Activated naive CD4-positive, alpha-beta T cell treated with anti-CD3 and anti-CD28 coated beads for 36 hours (primary cell): ENCODE results near the gene MYO10. TPM values are rescaled to one million over a fixed set of nuclear protein-coding genes. Genes with fewer than 3 reads are reported as not detected.
"Not testable (repeated sequence)": the region's sequence is repeated elsewhere in the genome, so short reads cannot be mapped to it uniquely, and the experiment has no call there.

Experiments
- CTCF ChIA-PET: fragments of 350-600 bp; sonication (Branson Sonifier 250); formaldehyde crosslinking; loops from one replicate; lab custom pipeline; 2021; ENCODE audit warnings: antibody characterized with exemption; lab: Charles Lee
- DNase-seq: peaks from one replicate; pipeline ENCODE4 v3.0.0-alpha.2; 2020
- H3K27ac Mint-ChIP-seq: one replicate; pipeline ENCODE4 v1.8.0; 2021; ENCODE audit warnings: mild to moderate bottlenecking, mixed read lengths
- H3K27me3 Mint-ChIP-seq: one replicate; pipeline ENCODE4 v1.8.0; 2021; ENCODE audit warnings: low read depth, mixed read lengths
- H3K36me3 Mint-ChIP-seq: one replicate; pipeline ENCODE4 v1.8.0; 2021; ENCODE audit warnings: low read depth, mixed read lengths
- H3K4me1 Mint-ChIP-seq: one replicate; pipeline ENCODE4 v1.8.0; 2021; ENCODE audit warnings: low read depth, mixed read lengths
- H3K4me3 Mint-ChIP-seq: one replicate; pipeline ENCODE4 v1.8.0; 2021; ENCODE audit warnings: mild to moderate bottlenecking, moderate library complexity, mixed read lengths
- H3K9me3 Mint-ChIP-seq: one replicate; pipeline ENCODE4 v1.8.0; 2021; ENCODE audit warnings: mixed read lengths
- intact Hi-C: fragments of 100-400 bp; cut with micrococcal nuclease; formaldehyde crosslinking; loops from one replicate; pipeline ENCODE4 v1.15.1; 2023
- total RNA-seq, 2 experiments: library from RNA; stranded (reverse); gene quantifications; one replicate each; pipeline ENCODE4 v1.2.3, GENCODE V29; 2021

Gene MYO10
- total RNA-seq, 2 experiments from 2014 or later: 0.05 to 0.27 TPM

GRCh38 chr5:16834029-16834428 lies 102.1 kb downstream of the MYO10 start:
- intact Hi-C loops: no loop called here
- CTCF ChIA-PET: no interaction called here
- Mint-ChIP-seq H3K9me3 (no peaks in the 10 kb centered on the region), H3K4me1 (no peaks in the 10 kb centered on the region), H3K27me3 (peaks cover 5% of the 10 kb centered on the region), H3K36me3 (no peaks in the 10 kb centered on the region), H3K27ac (no peak overlapping the region), H3K4me3 (no peak overlapping the region)
- DNase-seq: no peak

GRCh38 chr5:16831326-16831725 lies 104.8 kb downstream of the MYO10 start:
- DNase-seq, H3K27ac Mint-ChIP-seq, H3K9me3 Mint-ChIP-seq, intact Hi-C loops, H3K27me3 Mint-ChIP-seq, H3K4me3 Mint-ChIP-seq, H3K4me1 Mint-ChIP-seq, CTCF ChIA-PET, H3K36me3 Mint-ChIP-seq: not testable (repeated sequence)

DNA sequence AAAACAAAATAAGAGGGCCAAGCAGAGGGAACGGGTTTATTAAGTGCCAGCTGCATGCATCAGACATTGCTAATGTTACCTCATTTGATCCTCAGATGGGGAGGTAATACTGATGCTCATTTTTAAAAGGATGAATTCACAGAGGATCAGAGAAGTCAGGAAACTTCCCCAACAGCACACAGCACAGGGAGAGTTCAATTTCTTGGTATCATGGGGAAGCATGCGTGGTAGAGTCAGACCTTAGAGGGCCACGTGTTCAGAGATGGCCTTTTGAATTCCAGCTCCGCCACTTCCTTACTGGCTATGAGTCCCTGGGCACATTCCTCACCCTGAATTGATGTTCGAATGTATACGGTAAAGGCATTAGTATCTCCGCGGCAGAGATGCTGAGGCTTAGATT lies 108.3 kb downstream of the MYO10 start:
- H3K9me3 Mint-ChIP-seq: no peaks in the 10 kb centered on the region
- DNase-seq: no peak
- no peaks in the 10 kb centered on the region for H3K4me1 Mint-ChIP-seq
- CTCF ChIA-PET: interaction anchor here (0.7 kb wide), 1 partner anchor 38 kb away, joined by 3 read pairs; no protein-coding TSS in a partner anchor
- H3K27me3 Mint-ChIP-seq: peaks cover 7% of the 10 kb centered on the region
- H3K27ac Mint-ChIP-seq: no peak overlapping the region
- H3K4me3 Mint-ChIP-seq: no peak overlapping the region
- no peaks in the 10 kb centered on the region for H3K36me3 Mint-ChIP-seq
- intact Hi-C loops: no loop called here

DNA sequence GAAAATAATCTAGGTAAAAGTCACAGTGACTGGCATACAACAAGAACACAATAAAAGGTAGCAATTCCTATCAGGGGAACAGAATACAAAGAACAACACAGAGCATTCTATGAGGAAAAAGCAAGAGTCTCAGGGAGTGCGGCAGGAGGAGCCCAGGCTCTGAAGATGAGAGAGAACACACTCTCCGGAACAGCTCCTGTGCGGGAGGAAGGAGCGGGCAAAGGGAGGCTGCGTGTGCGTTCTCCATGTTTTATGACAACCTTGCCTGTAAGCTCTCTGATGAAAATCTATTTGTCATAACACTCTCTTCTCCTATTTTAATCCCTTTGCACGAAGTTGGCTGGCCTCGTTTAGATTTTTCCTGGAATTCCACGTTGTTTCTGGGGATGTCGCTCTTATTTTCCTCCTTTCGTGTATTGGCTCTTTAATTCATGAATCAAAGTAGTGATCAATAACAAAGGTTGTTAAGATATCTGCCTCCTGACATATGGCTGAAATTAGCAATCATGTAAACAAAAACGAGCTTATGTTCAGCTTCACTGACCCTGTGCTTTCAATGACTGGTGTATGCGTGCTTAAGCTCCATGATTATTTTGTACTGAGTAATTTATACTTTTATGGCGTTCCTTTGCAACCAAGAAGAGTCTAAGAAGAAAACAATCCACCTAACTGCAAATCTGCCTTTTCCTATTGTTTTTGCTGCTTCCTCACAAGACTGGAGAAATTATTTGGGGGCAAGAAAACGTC lies 109.5 kb downstream of the MYO10 start:
- Mint-ChIP-seq H3K4me3 (no peak overlapping the region), H3K9me3 (no peaks in the 10 kb centered on the region), H3K27me3 (peaks cover 7% of the 10 kb centered on the region), H3K36me3 (no peaks in the 10 kb centered on the region), H3K4me1 (no peaks in the 10 kb centered on the region), H3K27ac (no peak overlapping the region)
- CTCF ChIA-PET: no interaction called here
- intact Hi-C loops: no loop called here
- no peak for DNase-seq

GRCh38 chr5:16819522-16820167 lies 116.4 kb downstream of the MYO10 start:
- Mint-ChIP-seq H3K4me3 (no peak overlapping the region), H3K36me3 (no peaks in the 10 kb centered on the region), H3K27ac (no peak overlapping the region), H3K27me3 (no peaks in the 10 kb centered on the region), H3K4me1 (no peaks in the 10 kb centered on the region), H3K9me3 (no peaks in the 10 kb centered on the region)
- CTCF ChIA-PET: no interaction called here
- no peak for DNase-seq
- intact Hi-C loops: no loop called here

DNA sequence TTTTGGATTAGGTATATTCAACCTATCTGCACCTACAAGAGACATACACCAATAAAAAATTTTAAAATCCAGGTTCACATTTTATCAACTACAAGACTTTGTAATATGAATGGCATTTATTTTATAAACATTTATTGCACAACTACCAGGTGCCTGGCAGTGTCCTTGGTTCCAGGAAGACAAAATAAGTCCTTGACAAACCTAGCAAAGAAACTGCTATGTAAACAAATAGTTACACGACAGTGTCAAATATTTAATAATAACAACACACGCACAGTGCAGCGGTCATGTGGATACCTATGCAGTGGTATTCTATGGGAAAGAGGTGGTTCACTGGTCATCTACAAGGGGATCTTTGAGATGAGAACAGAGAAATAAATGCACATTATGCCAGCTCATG lies 120.7 kb downstream of the MYO10 start:
- H3K9me3 Mint-ChIP-seq: no peaks in the 10 kb centered on the region
- DNase-seq: no peak
- no peaks in the 10 kb centered on the region for H3K36me3 Mint-ChIP-seq
- intact Hi-C loops: no loop called here
- H3K4me1 Mint-ChIP-seq: no peaks in the 10 kb centered on the region
- H3K4me3 Mint-ChIP-seq: no peak overlapping the region
- H3K27ac Mint-ChIP-seq: no peak overlapping the region
- CTCF ChIA-PET: no interaction called here
- peaks cover 4% of the 10 kb centered on the region for H3K27me3 Mint-ChIP-seq

DNA sequence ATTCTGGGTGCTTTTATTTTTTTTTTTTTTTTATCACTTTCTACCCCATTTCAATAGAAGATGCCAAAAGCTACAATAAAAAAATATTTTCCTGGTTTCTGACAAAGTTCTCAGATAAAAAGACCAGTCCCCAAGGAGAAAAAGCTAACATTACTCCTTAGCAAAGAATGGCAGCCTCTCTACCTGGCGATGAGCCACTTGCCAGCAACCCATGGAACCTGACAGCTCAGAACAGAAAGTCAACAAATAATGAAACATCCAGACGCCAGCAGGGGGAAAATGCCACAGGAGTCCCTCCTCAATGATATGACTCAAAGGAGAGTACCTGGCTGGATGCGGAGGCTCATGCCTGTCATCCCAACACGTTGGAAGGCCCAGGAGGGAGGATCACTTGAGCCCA lies 123.2 kb downstream of the MYO10 start:
- H3K36me3 Mint-ChIP-seq: no peaks in the 10 kb centered on the region

DNA sequence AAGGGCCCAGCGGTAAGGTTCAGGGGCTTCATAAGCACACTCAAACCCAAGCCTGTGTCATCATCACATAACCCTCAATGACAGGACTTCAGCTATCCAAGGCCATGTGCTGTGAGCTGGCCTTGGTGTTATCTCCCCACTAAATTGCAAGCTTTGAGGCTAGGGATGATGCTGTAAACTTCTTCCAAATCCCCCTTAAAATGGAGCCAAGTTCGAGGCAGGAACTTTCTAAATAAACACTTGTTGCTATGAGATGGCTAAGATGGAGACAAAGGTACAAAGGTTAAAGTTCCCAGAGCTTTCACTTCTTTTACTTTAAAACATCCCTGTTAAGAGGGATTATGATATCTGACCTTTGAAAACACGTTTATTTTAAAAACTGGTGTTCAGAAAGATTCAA lies 123.6 kb downstream of the MYO10 start:
- Mint-ChIP-seq H3K27ac (no peak overlapping the region), H3K27me3 (peaks cover 9% of the 10 kb centered on the region), H3K9me3 (no peaks in the 10 kb centered on the region), H3K4me3 (no peak overlapping the region), H3K4me1 (no peaks in the 10 kb centered on the region), H3K36me3 (no peaks in the 10 kb centered on the region)
- no peak for DNase-seq
- CTCF ChIA-PET: interaction anchor here (0.6 kb wide), 1 partner anchor 58 kb away, joined by 3 read pairs; no protein-coding TSS in a partner anchor
- intact Hi-C loops: no loop called here

More for the DNA sequence above, 123.2 kb downstream of the MYO10 start:
- intact Hi-C loops: no loop called here
- no peak overlapping the region for H3K27ac Mint-ChIP-seq
- H3K27me3 Mint-ChIP-seq: peaks cover 7% of the 10 kb centered on the region
- no peak overlapping the region for H3K4me3 Mint-ChIP-seq
- no peaks in the 10 kb centered on the region for H3K4me1 Mint-ChIP-seq
- CTCF ChIA-PET: no interaction called here
- DNase-seq: no peak
- H3K9me3 Mint-ChIP-seq: no peaks in the 10 kb centered on the region

GRCh38 chr5:16810208-16810854 lies 125.8 kb downstream of the MYO10 start:
- Mint-ChIP-seq H3K9me3 (no peaks in the 10 kb centered on the region), H3K27ac (no peak overlapping the region), H3K36me3 (no peaks in the 10 kb centered on the region), H3K27me3 (peaks cover 9% of the 10 kb centered on the region), H3K4me1 (no peaks in the 10 kb centered on the region), H3K4me3 (no peak overlapping the region)
- DNase-seq: no peak
- CTCF ChIA-PET: no interaction called here
- intact Hi-C loops: no loop called here

DNA sequence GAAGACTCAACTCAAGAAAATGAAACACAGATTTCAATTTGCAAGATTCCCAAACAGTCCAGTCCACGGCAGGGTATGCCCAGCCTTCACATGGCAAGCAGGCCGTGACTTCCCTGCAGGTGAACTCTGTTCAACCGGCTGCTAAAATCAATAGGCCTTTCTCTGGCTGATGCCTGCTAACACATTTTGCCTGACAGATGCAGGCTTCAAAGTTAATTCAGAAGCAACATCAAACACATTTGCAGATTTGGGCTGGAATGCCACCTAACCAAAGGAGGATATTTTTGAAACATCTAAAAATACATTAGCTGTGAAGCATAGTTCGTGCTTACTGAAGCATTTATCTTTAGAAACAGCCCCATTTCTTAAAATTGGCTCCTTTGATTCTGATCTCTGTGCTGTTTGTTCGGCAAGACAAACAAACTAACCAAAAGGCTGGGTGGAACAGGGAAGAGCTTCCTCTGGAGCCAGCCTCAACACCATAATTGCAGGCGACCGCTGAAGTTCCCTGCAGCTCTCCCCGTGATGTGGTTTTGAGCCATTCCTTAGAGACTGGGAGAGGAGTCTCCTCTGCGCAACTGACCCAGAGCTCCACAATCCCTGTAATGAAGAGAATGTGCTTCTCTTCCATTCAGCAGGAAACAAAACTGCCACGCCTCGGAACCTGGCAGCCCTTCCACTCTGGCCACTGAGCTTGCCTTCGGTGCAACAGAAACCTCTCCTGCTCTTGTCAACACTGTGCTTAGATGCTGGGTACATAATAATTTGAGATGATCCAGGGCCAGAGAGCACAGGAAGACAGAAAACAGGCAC lies 126.5 kb downstream of the MYO10 start:
- Mint-ChIP-seq H3K27me3 (peaks cover 9% of the 10 kb centered on the region), H3K9me3 (no peaks in the 10 kb centered on the region), H3K36me3 (no peaks in the 10 kb centered on the region), H3K4me1 (no peaks in the 10 kb centered on the region), H3K27ac (no peak overlapping the region), H3K4me3 (no peak overlapping the region)
- no peak for DNase-seq
- intact Hi-C loops: no loop called here
- CTCF ChIA-PET: interaction anchor here (0.6 kb wide), 1 partner anchor 335 kb away, joined by 3 read pairs; no protein-coding TSS in a partner anchor

DNA sequence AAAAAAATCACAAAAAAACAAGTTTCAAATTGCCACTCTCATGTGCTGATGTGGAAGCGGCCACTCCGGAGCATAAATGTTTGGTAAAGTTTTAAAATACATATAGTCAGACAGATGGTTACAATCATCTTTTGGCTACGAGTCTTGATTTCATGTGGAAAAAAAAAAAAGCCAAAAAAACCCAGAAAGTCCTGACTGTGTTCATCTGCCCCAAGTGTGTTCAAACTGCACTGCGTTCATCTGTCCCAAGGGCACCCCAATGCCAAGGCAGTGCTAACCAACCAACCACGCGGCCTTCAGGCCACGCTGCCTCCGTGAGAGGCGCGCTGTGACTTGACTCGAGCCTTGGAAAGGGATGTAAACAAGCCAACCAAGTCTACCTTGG lies 127.1 kb downstream of the MYO10 start:
- Mint-ChIP-seq H3K27me3 (peaks cover 13% of the 10 kb centered on the region), H3K27ac (no peak overlapping the region), H3K4me1 (no peaks in the 10 kb centered on the region), H3K4me3 (no peak overlapping the region), H3K9me3 (no peaks in the 10 kb centered on the region), H3K36me3 (no peaks in the 10 kb centered on the region)
- CTCF ChIA-PET: no interaction called here
- no peak for DNase-seq
- intact Hi-C loops: no loop called here

DNA sequence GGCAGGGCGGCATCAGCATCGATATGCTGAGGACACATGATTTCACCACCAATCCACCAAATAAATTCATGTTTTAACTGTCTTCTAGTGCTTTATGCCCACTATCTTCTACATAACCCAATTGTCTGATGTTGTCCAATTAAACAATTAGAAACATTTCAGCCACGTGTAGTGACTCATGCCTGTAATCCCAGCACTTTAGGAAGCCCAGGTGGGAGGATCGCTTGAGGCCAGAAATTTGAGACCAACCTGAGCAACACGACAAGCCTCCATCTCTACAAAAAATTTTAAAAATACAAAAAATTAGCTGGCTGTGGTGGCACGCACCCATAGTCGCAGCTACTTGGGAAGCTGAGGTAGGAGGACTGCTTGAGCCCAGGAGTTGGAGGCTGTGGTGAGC lies 128.1 kb downstream of the MYO10 start:
- intact Hi-C loops: no loop called here
- peaks cover 11% of the 10 kb centered on the region for H3K27me3 Mint-ChIP-seq
- CTCF ChIA-PET: no interaction called here
- no peak overlapping the region for H3K27ac Mint-ChIP-seq
- no peak for DNase-seq
- H3K36me3 Mint-ChIP-seq: no peaks in the 10 kb centered on the region
- no peaks in the 10 kb centered on the region for H3K9me3 Mint-ChIP-seq
- no peaks in the 10 kb centered on the region for H3K4me1 Mint-ChIP-seq
- H3K4me3 Mint-ChIP-seq: no peak overlapping the region
